Epithelial cell of esophagus (primary cell): ENCODE results near the gene DMP1.

Experiments
- DNase-seq: peaks from one replicate; pipeline ENCODE4 v3.0.0; 2010; ENCODE audit warnings: low read depth
- H3K4me3 ChIP-seq: 2 replicates; pipeline ENCODE4 v1.5.1; 2011; ENCODE audit warnings: mild to moderate bottlenecking, low read length, control low read depth
- TF ChIP-seq, protein P1 (sequence below): IDR thresholded peaks from 2 replicates; pipeline ENCODE4 v1.5.1; 2011; ENCODE audit warnings: low read depth, mild to moderate bottlenecking, low read length, control low read depth, inconsistent platforms; ENCODE audit not compliant: insufficient read depth; ENCODE audit errors: missing control alignments

The DMP1 gene, protein sequence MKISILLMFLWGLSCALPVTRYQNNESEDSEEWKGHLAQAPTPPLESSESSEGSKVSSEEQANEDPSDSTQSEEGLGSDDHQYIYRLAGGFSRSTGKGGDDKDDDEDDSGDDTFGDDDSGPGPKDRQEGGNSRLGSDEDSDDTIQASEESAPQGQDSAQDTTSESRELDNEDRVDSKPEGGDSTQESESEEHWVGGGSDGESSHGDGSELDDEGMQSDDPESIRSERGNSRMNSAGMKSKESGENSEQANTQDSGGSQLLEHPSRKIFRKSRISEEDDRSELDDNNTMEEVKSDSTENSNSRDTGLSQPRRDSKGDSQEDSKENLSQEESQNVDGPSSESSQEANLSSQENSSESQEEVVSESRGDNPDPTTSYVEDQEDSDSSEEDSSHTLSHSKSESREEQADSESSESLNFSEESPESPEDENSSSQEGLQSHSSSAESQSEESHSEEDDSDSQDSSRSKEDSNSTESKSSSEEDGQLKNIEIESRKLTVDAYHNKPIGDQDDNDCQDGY

GRCh38 chr4:87649980-87650379, at the start of gene DMP1:
DMP1 (plus strand) TSS chr4:87650280; CDS start chr4:87656493, 6,213 bp downstream.
- no peak within 1 kb of the TSS for H3K4me3 ChIP-seq
- TF ChIP-seq, protein P1, sequence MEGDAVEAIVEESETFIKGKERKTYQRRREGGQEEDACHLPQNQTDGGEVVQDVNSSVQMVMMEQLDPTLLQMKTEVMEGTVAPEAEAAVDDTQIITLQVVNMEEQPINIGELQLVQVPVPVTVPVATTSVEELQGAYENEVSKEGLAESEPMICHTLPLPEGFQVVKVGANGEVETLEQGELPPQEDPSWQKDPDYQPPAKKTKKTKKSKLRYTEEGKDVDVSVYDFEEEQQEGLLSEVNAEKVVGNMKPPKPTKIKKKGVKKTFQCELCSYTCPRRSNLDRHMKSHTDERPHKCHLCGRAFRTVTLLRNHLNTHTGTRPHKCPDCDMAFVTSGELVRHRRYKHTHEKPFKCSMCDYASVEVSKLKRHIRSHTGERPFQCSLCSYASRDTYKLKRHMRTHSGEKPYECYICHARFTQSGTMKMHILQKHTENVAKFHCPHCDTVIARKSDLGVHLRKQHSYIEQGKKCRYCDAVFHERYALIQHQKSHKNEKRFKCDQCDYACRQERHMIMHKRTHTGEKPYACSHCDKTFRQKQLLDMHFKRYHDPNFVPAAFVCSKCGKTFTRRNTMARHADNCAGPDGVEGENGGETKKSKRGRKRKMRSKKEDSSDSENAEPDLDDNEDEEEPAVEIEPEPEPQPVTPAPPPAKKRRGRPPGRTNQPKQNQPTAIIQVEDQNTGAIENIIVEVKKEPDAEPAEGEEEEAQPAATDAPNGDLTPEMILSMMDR: no peak
- no peak for DNase-seq

- TF ChIP-seq, protein P1: no peak
- no peak for DNase-seq
- no peak overlapping the region for H3K4me3 ChIP-seq
Observed at GRCh38 chr4:87601361-87601760, 48.7 kb upstream of the DMP1 start.

GRCh38 chr4:87608229-87608628, 41.9 kb upstream of the DMP1 start, which contains the start of gene DSPP:
DSPP (plus strand) TSS chr4:87608529; CDS start chr4:87610909, 2,380 bp downstream.
- H3K4me3 ChIP-seq: no peak within 1 kb of the TSS
- TF ChIP-seq, protein P1: no peak
- DNase-seq: no peak

- TF ChIP-seq, protein P1: no peak
- no peak for DNase-seq
- H3K4me3 ChIP-seq: no peak overlapping the region
Observed at GRCh38 chr4:87614292-87614890, 35.7 kb upstream of the DMP1 start.

GRCh38 chr4:87616268-87616667, 33.8 kb upstream of the DMP1 start:
- no peak overlapping the region for H3K4me3 ChIP-seq
- TF ChIP-seq, protein P1: no peak
- no peak for DNase-seq

DNA sequence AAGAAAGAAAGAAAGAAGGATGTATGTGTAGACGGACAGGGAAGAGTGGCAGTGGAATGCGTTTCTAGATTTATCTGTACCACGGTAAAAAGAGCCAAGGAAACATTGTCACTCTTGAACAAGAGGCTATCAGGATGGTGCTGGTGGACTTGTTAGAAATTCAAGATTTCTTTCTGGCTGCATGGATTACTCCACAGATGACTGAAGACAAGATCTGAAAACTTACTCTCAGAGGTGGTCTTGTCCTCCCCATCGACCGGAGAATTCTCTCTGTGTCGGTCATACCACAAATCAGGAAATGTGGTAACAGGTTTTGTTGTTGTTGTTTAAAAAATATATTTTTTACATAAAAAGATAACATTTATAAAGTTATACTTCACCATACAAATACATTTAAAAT, 30.0 kb upstream of the DMP1 start:
- no peak overlapping the region for H3K4me3 ChIP-seq
- TF ChIP-seq, protein P1: no peak
- no peak for DNase-seq

GRCh38 chr4:87620491-87620890, 29.6 kb upstream of the DMP1 start:
- no peak overlapping the region for H3K4me3 ChIP-seq
- no peak for DNase-seq
- TF ChIP-seq, protein P1: no peak
